RCC 7860 (cell line): ENCODE results near the gene CBY1.
A peak's percentile ranks its signal among the peaks of the same experiment; 100 is the strongest.
"Not testable (repeated sequence)": the region's sequence is repeated elsewhere in the genome, so short reads cannot be mapped to it uniquely, and the experiment has no call there.

Experiments
- DNase-seq: peaks from one replicate; pipeline ENCODE4 v3.0.0-alpha.2; 2015; ENCODE audit warnings: low spot score
- FAIRE-seq: peaks from 2 replicates; lab custom pipeline; 2012; peaks lifted over from hg19 to GRCh38; lab: Jason Lieb, UNC

CBY1 gene

DNA sequence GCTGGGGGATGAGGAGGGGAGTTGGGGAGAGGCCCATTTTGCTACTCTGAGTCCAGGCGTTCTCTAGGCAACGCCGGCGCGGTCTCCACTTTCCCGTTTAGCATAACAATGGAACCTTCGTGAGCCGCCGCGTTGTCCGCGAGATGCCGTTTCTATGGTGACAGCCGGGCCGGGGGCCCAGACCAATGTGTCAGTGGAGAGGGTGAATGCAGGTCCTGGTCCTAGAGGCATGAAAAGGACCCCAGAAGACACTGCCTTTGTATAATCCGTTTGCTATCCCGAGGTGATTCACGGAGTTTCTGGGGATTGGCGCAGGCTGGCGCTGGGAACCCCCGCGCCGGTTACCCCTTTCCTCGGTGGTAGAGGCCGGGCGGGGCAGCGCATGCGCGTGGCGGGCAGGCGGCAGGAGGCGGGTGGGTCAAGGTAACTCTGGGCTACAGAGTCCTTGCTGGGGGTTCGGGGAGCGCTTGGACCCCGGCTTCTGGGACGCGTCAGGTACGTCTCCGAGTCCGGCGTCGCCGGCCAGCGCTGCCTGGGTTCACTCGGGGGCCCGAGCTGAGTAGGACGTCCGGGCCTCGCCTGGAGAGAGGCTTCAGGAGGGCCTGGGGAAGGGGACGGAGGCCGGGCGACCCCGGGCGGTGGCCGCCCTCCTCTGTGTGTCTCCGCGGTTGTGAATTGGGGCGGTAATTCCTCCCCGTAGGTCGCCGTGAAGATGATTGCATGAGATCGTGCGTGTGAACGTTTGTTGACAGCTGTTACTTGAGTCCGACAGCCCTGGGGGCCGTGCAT is at the start of gene CBY1, which contains the start of gene FAM227A:
CBY1 (plus strand) TSS at position 383 of the 789 bp plus-strand sequence. CDS start 11,417 bp downstream, outside the sequence.
FAM227A (minus strand) TSS at position 137 of the 789 bp plus-strand sequence. CDS start 6,224 bp downstream, outside the sequence.
- FAIRE-seq: no peak
- DNase-seq: peak; percentile 77

GRCh38 chr22:38607680-38608079 is 48.8 kb upstream of the CBY1 start:
- no peak for DNase-seq

DNA sequence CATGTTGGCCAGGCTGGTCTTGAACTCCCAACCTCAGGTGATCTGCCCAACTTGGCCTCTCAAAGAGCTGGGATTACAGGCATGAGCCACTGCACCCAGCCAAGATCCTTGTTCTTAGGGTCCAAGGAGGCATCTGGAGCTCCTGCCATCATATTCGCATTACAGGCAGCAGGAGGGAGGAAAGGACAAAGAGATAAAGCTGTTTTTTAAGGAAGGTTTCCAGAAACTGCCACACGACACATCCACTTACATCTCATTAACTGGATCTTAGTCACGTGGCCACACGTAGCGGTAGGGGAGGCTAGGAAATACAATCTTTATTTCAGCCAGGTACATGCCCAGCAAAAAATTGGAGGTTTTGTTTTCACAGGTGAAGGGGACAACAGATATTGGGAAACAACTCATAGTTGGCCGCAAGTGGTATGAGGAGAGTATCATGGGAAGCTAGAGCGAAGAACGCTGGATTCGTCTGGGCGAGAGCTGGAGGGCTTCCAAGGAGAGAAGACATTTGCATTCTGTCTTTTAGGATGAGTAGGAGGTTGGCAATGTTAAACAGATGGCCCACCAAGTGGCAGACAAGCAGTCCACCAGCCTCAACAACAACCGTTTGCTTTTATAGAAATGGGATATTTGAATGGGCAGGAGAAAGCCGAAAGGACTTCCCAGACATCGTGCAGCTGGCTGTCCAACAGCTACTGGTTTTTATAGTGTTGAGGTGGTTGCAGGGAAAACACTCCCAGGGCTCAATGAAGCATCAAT is 47.3 kb upstream of the CBY1 start:
- DNase-seq (no peak), FAIRE-seq (no peak)

More at GRCh38 chr22:38607680-38608079, 48.8 kb upstream of the CBY1 start:
- no peak for FAIRE-seq

DNA sequence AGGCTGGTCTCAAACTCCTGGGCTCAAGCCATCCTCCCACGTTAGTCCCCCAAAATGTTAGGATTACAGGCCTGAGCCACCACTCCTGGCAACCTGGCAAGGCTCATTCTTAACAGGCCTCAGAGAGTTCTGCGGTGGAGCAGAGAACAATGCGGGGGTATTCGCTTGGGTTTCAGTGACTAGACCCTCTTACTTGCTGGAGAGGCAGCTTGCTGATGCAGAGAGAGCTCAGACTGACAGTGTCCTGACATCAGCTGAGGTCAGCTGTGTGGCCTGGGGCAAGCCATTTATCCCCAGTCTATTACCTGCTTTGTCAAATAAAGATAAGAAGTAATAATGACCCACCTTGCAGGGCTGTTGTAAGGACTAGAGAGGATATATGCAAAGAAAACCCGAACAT is 46.2 kb upstream of the CBY1 start:
- FAIRE-seq (no peak), DNase-seq (no peak)

- no peak for FAIRE-seq
- DNase-seq: no peak
These were observed 44.9 kb upstream of the CBY1 start for GRCh38 chr22:38611559-38611958.

- no peak for FAIRE-seq
- DNase-seq: no peak
These were observed 44.0 kb upstream of the CBY1 start for GRCh38 chr22:38612217-38613006.

DNA sequence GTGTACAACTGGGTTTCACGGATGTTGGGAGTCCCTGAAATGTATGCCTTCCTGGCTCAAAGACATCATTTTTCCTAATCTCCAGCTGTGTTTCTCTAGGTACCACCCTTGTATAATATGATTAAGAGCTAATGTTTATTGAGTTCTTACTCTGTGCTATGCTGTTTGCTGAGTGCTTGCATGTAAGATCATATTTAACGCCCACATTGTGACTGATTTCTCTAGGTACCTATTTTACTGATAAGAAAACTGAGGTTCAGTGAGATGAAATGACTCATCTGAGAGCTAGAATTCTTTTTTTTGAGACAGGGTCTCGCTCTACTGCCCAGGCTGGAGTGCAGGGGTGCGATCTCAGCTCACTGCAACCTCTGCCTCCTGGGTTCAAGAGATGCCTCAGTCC is 42.9 kb upstream of the CBY1 start:
- no peak for DNase-seq
- FAIRE-seq: no peak

DNA sequence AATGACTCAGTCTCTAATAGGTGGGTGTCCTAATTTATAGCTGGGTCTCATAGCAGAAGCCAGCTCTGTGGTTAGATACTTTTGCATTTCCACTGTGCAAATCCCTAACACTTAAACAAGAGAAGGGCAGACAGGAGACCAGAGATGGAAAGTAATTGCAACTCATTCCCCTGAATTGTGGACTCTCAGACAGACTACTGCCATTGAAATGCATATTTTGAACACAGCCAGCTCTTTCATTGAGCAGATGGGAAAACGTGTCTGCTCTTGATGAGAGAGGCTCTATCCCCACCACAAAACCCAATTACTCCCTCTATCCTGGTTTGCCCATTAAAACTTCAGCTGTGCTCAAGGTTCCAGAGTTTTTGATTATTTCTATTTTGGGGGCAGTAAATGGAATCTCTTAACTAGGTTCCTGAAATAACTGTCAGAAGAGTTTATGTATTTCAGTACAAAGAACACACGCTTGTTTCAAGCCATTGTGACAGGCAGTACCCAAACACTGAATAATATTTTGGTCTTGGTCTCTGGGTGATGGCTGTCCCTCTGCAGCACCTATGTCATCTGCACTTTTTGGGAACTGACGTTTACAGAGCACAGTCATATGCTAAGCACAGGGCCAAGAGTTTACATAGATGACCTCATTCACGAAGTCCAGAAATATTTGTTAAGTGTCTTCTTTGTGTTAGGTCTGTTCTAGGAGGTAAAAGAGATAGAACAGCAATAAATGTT is 41.9 kb upstream of the CBY1 start:
- no peak for FAIRE-seq
- no peak for DNase-seq

GRCh38 chr22:38615064-38615405 is 41.4 kb upstream of the CBY1 start:
- FAIRE-seq, DNase-seq: not testable (repeated sequence)

DNA sequence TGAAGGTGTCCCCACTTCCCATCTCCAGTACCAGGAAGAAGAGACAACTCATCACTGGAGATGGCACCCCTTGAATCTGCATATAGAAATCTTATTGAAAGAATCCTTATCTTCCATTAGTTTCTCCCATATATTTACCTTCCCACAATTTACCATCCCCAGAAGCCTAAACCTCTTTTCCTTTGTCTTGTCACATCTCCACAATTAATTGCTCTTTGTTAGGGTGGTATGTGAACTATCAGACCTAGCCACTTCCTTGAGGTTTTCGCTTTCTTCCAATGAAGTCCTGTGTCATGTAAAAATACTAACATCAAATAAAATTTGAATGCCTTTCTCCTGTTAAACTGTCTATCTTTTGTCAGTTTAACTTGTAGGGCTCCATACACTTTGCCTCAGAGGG is 38.2 kb upstream of the CBY1 start:
- FAIRE-seq (no peak), DNase-seq (no peak)

DNA sequence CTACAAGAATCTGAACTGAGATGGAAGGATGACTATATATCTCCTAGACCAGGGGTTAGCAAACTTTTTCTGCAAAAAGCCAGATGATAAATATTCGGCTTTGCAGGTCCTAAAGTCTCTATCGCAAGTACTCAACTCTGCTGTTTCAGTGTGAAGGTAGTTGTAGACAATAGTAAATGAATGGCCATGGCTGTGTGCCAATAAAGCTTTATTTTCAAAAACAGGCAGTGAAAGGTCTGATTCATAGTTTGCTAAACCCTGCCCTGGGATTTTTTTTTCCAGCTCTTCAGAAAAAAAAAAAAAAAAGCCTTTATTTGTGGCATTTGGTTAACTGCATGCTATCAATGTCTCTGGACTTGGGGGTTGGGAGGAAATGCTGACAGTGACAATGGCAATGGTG is 37.8 kb upstream of the CBY1 start:
- FAIRE-seq (no peak), DNase-seq (no peak)

- FAIRE-seq (no peak), DNase-seq (peak; percentile 32)
These were observed 33.1 kb upstream of the CBY1 start for GRCh38 chr22:38623351-38623750.

- FAIRE-seq (no peak), DNase-seq (no peak)
These were observed 28.0 kb upstream of the CBY1 start for GRCh38 chr22:38628444-38628843.

- DNase-seq (no peak), FAIRE-seq (no peak)
These were observed 27.3 kb upstream of the CBY1 start for GRCh38 chr22:38629108-38629507.

- DNase-seq: no peak
These were observed 24.7 kb upstream of the CBY1 start for GRCh38 chr22:38631724-38632123.

DNA sequence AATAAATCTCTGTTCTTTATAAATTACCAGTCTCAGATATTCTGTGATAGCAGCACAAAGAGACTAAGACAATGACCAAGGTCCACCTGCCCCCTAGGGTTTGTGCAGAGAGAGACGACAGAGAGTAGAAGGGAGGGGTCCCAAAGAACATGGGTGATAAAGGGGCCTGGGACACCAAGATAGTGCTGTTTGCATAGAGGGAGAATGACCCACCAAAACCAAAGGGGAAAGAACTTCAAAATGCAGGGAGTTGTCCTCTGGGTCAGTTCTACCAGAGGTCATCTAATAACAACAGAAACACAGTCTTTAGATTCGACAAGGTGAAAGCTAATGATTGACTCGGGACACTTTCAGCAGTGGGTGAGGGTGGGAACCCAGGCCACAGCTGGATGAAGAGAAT is 23.9 kb upstream of the CBY1 start:
- no peak for DNase-seq
- FAIRE-seq: no peak

More at GRCh38 chr22:38631724-38632123, 24.7 kb upstream of the CBY1 start:
- no peak for FAIRE-seq

DNA sequence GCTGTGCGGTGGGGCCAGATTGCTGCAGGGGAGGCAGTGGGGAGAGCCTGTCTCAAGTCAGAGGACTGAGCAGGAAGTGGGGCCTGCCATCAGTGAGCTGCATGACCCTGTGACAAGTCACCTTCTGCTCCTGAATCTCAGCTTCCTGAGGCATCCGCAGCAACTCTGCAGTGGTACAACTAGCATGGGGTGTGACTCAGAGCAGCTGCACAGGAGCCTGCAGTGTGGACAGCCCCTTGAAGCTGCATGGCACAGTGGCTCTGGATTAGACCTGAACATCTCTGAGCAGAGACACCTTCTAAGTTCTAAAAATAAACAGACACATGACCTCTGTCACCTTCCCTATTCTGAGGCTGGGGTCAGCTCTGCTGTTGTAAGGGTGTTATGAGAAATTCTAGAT is 18.2 kb upstream of the CBY1 start:
- no peak for FAIRE-seq
- no peak for DNase-seq

GRCh38 chr22:38638728-38639127 is 17.7 kb upstream of the CBY1 start:
- FAIRE-seq (no peak), DNase-seq (no peak)

DNA sequence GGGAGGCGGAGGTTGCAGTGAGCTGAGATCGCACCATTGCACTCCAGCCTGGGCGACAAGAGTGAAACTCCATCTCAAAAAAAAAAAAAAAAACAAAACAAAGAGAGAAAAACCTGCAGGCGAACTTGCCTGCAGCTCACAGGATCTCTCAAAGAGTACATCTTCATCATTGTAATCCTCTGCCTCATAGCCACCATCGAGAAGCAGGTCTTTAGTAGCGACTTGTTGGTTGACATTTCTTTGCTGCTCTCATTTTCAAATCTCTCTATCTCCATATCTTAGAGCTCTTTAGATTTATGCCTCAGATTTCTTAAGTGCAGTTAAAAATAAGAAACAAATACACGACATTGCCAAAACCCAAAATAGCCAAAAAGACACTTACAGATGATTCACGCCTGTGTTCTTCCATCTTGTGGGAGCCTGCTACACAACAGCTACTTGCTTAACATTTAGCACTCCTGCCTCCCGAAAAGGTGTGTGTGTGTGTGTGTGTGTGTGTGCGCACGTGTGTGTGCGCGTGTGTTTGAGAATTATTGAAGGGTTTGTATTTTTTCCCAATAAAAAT is 14.9 kb upstream of the CBY1 start:
- FAIRE-seq: no peak
- no peak for DNase-seq

DNA sequence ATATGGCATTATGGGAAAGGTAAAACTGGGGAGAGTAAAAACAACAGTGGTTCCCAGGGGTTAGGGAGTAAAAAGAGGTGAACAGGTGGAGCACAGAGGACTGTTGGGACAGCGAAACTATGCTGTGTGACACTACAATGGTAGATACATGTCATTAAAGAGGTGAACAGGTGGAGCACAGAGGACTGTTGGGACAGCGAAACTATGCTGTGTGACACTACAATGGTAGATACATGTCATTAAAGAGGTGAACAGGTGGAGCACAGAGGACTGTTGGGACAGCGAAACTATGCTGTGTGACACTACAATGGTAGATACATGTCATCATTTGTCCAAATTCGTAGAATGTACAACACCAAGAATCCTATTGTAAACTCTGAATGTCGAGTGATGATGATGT is 12.2 kb upstream of the CBY1 start:
- FAIRE-seq, DNase-seq: not testable (repeated sequence)
